K562 (cell line): Measurements from ENCODE around the gene LIN9. TPM values are rescaled to one million over a fixed set of nuclear protein-coding genes. Genes with fewer than 3 reads are reported as not detected.
A peak's percentile ranks its signal among the peaks of the same experiment; 100 is the strongest.

Experiments
- ATAC-seq: fragments of 200-7000 bp; cut with Tn5 transposase; 3 replicates; pipeline ENCODE4 v1.9.1; 2020; ENCODE audit warnings: moderate library complexity
- BruUV-seq: library from RNA; stranded (reverse); fragments of 400-500 nt; replicated peaks from 2 replicates; lab custom pipeline; 2021; lab: Mats Ljungman, UMichigan
- CTCF ChIA-PET: fragments of 300-600 bp; formaldehyde crosslinking; extraction: SDS; loops from one replicate; lab custom pipeline; 2021; ENCODE audit warnings: low intra/inter-chr PET ratio; lab: Yijun Ruan, JAX
- POLR2A ChIA-PET: fragments of 300-600, 350-650 bp; sonication (Branson Sonifier 250); formaldehyde crosslinking; extraction: SDS; loops from one replicate; lab custom pipeline; 2021; ENCODE audit warnings: antibody characterized with exemption, inconsistent platforms; lab: Yijun Ruan, JAX
- DNase-seq, 4 experiments: peaks; one replicate each; pipeline versions ENCODE4 v3.0.0 to v3.0.0-alpha.2; 2011 to 2018; ENCODE audit warnings: low spot score in 3 of 4, mixed read lengths in 3 of 4; ENCODE audit errors: extremely low read depth in 1 of 4
- FAIRE-seq: peaks from 2 replicates; lab custom pipeline; 2011; peaks lifted over from hg19 to GRCh38; lab: Jason Lieb, UNC
- H2AFZ ChIP-seq: 2 replicates; pipeline ENCODE4 v1.6.0; 2011; ENCODE audit warnings: low read depth, low read length, control low read depth, inconsistent platforms
- H3K27ac ChIP-seq: fragments of 200-600 bp; 3 replicates; pipeline ENCODE4 v1.8.0; 2011; ENCODE audit warnings: low read depth, mild to moderate bottlenecking, control low read depth, inconsistent platforms, low read length, moderate library complexity, mixed read lengths; ENCODE audit errors: extremely low read depth
- H3K27me3 ChIP-seq, 2 experiments: fragments of 300-600 bp in 1 of 2; 2 replicates in 1 of 2; 3 replicates in 1 of 2; pipeline versions ENCODE4 v1.6.0 to v1.8.0; 2011; ENCODE audit warnings: inconsistent platforms in 2 of 2, low read length in 2 of 2, mild to moderate bottlenecking in 1 of 2, mixed read lengths in 1 of 2, moderate library complexity in 1 of 2; ENCODE audit not compliant: control insufficient read depth in 2 of 2, insufficient read depth in 2 of 2
- H3K36me3 ChIP-seq: fragments of 300-600 bp; 3 replicates; pipeline ENCODE4 v1.8.0; 2011; ENCODE audit warnings: mild to moderate bottlenecking, low read length, inconsistent platforms; ENCODE audit not compliant: control insufficient read depth, insufficient read depth
- H3K4me1 ChIP-seq, 2 experiments: fragments of 200-600 bp in 1 of 2; replicated peaks in 1 of 2; 2 replicates in 1 of 2; 3 replicates in 1 of 2; pipeline versions ENCODE4 v1.5.1 to v1.8.0; 2011; ENCODE audit warnings: inconsistent platforms in 2 of 2, low read length in 2 of 2, mild to moderate bottlenecking in 1 of 2, mixed read lengths in 1 of 2, moderate library complexity in 1 of 2; ENCODE audit not compliant: control insufficient read depth in 2 of 2, insufficient read depth in 2 of 2
- H3K4me2 ChIP-seq: 2 replicates; pipeline ENCODE4 v1.6.1; 2011; ENCODE audit warnings: low read length, control low read depth, inconsistent platforms, mixed read lengths; ENCODE audit not compliant: insufficient read depth
- H3K4me3 ChIP-seq: fragments of 200-600 bp; sonication (generic), shearing (Covaris generic); 2 replicates; pipeline ENCODE4 v1.5.1; 2016; ENCODE audit warnings: control low read depth, inconsistent platforms
- H3K79me2 ChIP-seq: fragments of 200-600 bp; 3 replicates; pipeline ENCODE4 v1.8.0; 2011; ENCODE audit warnings: low read length, inconsistent platforms; ENCODE audit not compliant: control insufficient read depth, insufficient read depth
- H3K9ac ChIP-seq, 2 experiments: 2 replicates each; pipeline versions ENCODE4 v1.6.0 to v1.6.1; 2011; ENCODE audit warnings: low read depth in 2 of 2, low read length in 2 of 2, control low read depth in 1 of 2, inconsistent platforms in 1 of 2, mild to moderate bottlenecking in 1 of 2, mixed read lengths in 1 of 2; ENCODE audit not compliant: insufficient read depth in 1 of 2
- H3K9me1 ChIP-seq: one replicate; pipeline ENCODE4 v1.6.0; 2011; ENCODE audit warnings: inconsistent platforms, mild to moderate bottlenecking, low read length, moderate library complexity; ENCODE audit not compliant: control insufficient read depth, insufficient read depth
- H3K9me3 ChIP-seq: replicated peaks from 2 replicates; pipeline ENCODE4 v1.5.1; 2011; ENCODE audit warnings: low read depth, low read length, inconsistent platforms; ENCODE audit not compliant: control insufficient read depth, insufficient read depth
- H4K20me1 ChIP-seq: replicated peaks from 2 replicates; pipeline ENCODE4 v1.6.1; 2011; ENCODE audit warnings: low read length, inconsistent platforms, mixed read lengths; ENCODE audit not compliant: control insufficient read depth, insufficient read depth
- ETV5 ChIP-seq: sonication (generic); formaldehyde crosslinking; IDR thresholded peaks from 2 replicates; pipeline ENCODE4 v1.4.0; 2020; ENCODE audit warnings: low read depth, mild to moderate bottlenecking, missing genetic modification reagents
- GABPB1 ChIP-seq: sonication (generic); formaldehyde crosslinking; IDR thresholded peaks from 2 replicates; pipeline ENCODE4 v1.8.0; 2022; ENCODE audit warnings: mild to moderate bottlenecking, missing genetic modification reagents
- GATAD2B ChIP-seq: fragments of 450-650 bp; IDR thresholded peaks from 2 replicates; pipeline ENCODE4 v1.6.1; 2017; ENCODE audit warnings: mild to moderate bottlenecking, borderline replicate concordance
- POLR2A ChIP-seq: fragments of 450-650 bp; conservative IDR thresholded peaks from 2 replicates; pipeline ENCODE4 v1.6.1; 2016
- TEAD4 ChIP-seq, 2 experiments: sonication (generic) in 1 of 2; formaldehyde crosslinking in 1 of 2; IDR thresholded peaks; 2 replicates each; pipeline versions ENCODE4 v1.6.1 to v1.8.0; 2012 to 2022; ENCODE audit warnings: borderline replicate concordance in 1 of 2, inconsistent platforms in 1 of 2, low read length in 1 of 2, mild to moderate bottlenecking in 1 of 2, missing genetic modification reagents in 1 of 2
- ZKSCAN8 ChIP-seq: fragments of 200-800 bp; sonication (Bioruptor generic); IDR thresholded peaks from 2 replicates; pipeline ENCODE4 v1.6.1; 2016; ENCODE audit warnings: missing genetic modification characterization, missing compliant biosample characterization
- ZNF584 ChIP-seq: fragments of 200-800 bp; sonication (Bioruptor generic); IDR thresholded peaks from 2 replicates; pipeline ENCODE4 v1.6.1; 2016; ENCODE audit warnings: low read depth, mild to moderate bottlenecking, missing genetic modification characterization, missing compliant biosample characterization
- WGBS: fragments of 100-300 bp; shearing (Covaris generic); methylation state at CpG from one replicate; pipeline ENCODE4 v1.1.6; 2016; ENCODE audit warnings: low coverage, mixed read lengths; ENCODE audit not compliant: insufficient coverage; ENCODE audit errors: missing lambda C conversion rate; 5-methylcytosine and 5-hydroxymethylcytosine counted together
- in situ Hi-C: fragments of 300-500 bp; cut with MboI; formaldehyde crosslinking; loops from 4 replicates; pipeline ENCODE4 v1.15.0; 2018; ENCODE audit warnings: inconsistent platforms, mixed read lengths
- intact Hi-C: fragments of 100-400 bp; cut with micrococcal nuclease; formaldehyde crosslinking; loops from 2 replicates; pipeline ENCODE4 v1.14.2; 2022
- polyA plus RNA-seq, 8 experiments: library from polyadenylated mRNA; depleted of rRNA in 4 of 8; stranded (reverse) in 5 of 8; unstranded in 3 of 8; fragments of >200 nt; fragmentation: Nextera tagmentation in 2 of 8; fragmentation: Illumina TruSeq in 1 of 8; extraction: Ambion mirVana in 2 of 8; extraction: Trizol in 1 of 8; gene quantifications; 2 replicates each; pipeline versions ENCODE4 v1.2.1 to v1.2.3, GENCODE V29; 2011 to 2014; ENCODE audit warnings: inconsistent platforms in 1 of 8, missing spikeins in 1 of 8
- total RNA-seq, 7 experiments: library from RNA; depleted of rRNA in 6 of 7; stranded (reverse); fragments of >200 nt in 6 of 7; fragmentation: Illumina TruSeq in 2 of 7; extraction: Trizol in 2 of 7; gene quantifications; 2 replicates each; pipeline versions ENCODE4 v1.2.1 to v1.2.3, GENCODE V29; 2011 to 2021; ENCODE audit warnings: low replicate concordance in 1 of 7

Gene LIN9
- total and polyA plus RNA-seq, 9 of the 15 experiments (the other 6 are each of a cell fraction or from before 2014, with no cell fraction given) = 18.8 to 33.0 (median 25.5) TPM

DNA sequence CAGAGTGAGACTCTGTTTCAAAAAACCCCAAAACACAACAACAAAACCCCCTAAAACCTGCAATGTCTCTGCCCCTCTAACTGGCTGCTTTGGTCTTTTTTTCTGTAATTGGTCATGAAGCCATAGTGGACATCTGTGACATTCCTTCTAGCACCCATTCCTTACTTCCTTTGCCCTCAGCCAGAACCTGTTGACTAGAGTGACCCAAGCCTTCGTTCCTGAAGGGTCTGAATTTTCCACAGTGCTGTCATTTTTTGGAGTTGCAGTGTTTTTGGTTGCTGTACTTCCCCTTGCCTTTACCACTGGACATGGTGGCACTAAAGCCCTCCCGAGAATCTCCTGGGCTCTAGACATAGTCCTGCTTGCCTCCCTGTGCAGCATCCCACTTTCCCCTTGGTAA is 48.5 kb upstream of the LIN9 start:
- BruUV-seq = no TSS peak

DNA sequence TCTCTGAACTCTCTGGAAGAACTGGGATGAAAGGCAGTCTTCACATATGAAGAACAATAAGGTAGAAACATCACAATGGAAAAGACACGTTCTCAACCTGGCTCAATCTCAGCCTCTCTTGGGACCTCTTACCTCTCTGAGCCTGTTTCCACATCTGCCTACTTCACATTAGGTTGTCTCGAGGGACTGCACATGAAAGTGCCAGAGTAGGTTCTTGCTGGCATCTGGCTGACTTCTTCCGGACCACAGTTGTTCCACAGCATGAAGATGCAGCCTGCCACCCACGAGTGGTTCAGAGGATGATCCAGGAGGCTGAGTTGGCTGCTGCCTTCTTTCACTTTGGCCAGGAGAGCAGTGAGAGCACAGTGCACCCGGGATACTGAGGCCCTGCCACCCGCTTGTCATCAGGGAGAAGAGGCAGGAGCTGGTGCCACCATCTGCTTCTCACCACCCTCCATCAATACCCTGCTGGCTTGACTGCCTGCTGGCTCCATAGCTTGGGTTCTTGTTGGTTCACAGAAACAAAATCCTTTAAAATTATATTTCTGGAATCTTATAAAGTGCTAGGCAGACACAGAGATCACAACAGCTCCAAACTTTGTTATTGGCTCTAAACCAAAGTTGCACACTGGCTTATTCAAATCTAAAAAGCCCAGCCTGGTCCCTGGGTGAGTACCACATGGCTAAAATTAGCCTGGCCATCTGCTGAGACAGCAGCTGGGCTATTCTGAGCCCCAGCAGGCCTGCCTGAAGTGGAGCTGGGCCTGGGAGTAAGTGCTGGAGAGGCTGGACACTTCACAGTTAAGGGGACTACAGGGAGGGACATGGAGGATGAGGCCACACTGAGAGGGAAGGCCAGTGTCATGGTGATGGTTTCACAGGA is 46.9 kb upstream of the LIN9 start:
- no peak for TF ChIP-seq ZKSCAN8 (CRISPR knock-in tag)
- no peak for TF ChIP-seq ZNF584 (CRISPR knock-in tag)
- TF ChIP-seq GABPB1 (CRISPR knock-in tag) = no peak
- no peak for TF ChIP-seq GATAD2B
- no peaks in the 10 kb centered on the region for H3K27me3 ChIP-seq
- intact Hi-C loops = no loop called here
- FAIRE-seq = no peak
- no peaks in the 10 kb centered on the region for H4K20me1 ChIP-seq
- no peaks in the 10 kb centered on the region for H3K79me2 ChIP-seq
- H3K9ac ChIP-seq = peak overlapping the region in 1 of 2 experiments; percentile 33; a peak in 1 of 4 replicates
- peaks cover 37% of the 10 kb centered on the region for H3K36me3 ChIP-seq
- ChIA-PET POLR2A (interaction anchor here (1.0 to 1.5 kb wide), 3 partner anchors 9 to 17 kb away, joined by 4 to 7 read pairs (median 5); no protein-coding TSS in a partner anchor), CTCF (no interaction called here)
- 74% methylated on average over 6 of the region's 6 CpGs for WGBS
- BruUV-seq = no TSS peak
- no peak overlapping the region for H3K4me3 ChIP-seq
- H3K4me1 ChIP-seq = peaks cover 6 to 7% of the 10 kb centered on the region in 2 experiments; a peak in 3 of 5 replicates
- H3K9me1 ChIP-seq = no peaks in the 10 kb centered on the region
- DNase-seq = no peak
- no peaks in the 10 kb centered on the region for H3K9me3 ChIP-seq
- no peak overlapping the region for H3K27ac ChIP-seq
- H3K4me2 ChIP-seq = no peak overlapping the region
- in situ Hi-C loops = no loop called here
- peak; percentile 16 for ATAC-seq
- no peak overlapping the region for H2AFZ ChIP-seq

More for the DNA sequence above, 48.5 kb upstream of the LIN9 start:
- intact Hi-C loops = no loop called here
- Histone ChIP-seq H3K4me2 (no peak overlapping the region), H3K4me3 (no peak overlapping the region), H3K79me2 (no peaks in the 10 kb centered on the region), H3K9ac (no peak overlapping the region), H3K9me1 (no peaks in the 10 kb centered on the region), H3K4me1 (peaks cover 6 to 7% of the 10 kb centered on the region in 2 experiments; a peak in 3 of 5 replicates), H3K36me3 (peaks cover 52% of the 10 kb centered on the region), H3K27ac (no peak overlapping the region), H2AFZ (no peak overlapping the region), H3K27me3 (no peaks in the 10 kb centered on the region), H3K9me3 (no peaks in the 10 kb centered on the region), H4K20me1 (no peaks in the 10 kb centered on the region)
- no peak for FAIRE-seq
- CTCF ChIA-PET = no interaction called here
- WGBS = 96% methylated on average over 2 of the region's 2 CpGs
- no peak for DNase-seq
- 0 out of 2 replicates have a peak, but pooled peaks have one; percentile 24 for TF ChIP-seq POLR2A
- TF ChIP-seq ETV5 = no peak
- TF ChIP-seq TEAD4 (IDR thresholded peaks at IDR 0.05; ENCODE audit: low read length) = no peak
- TF ChIP-seq TEAD4 (CRISPR knock-in tag; IDR thresholded peaks at IDR 0.05; ENCODE audit: borderline replicate concordance) = 0 out of 2 replicates have a peak, but pooled peaks have one; percentile 19
- POLR2A ChIA-PET = interaction anchor here (1.0 kb wide), 1 partner anchor 16 kb away, joined by 5 read pairs; no protein-coding TSS in a partner anchor
- in situ Hi-C loops = no loop called here
- ATAC-seq = no peak
